ENCODE results near the gene CDH23.

Gene CDH23

DNA sequence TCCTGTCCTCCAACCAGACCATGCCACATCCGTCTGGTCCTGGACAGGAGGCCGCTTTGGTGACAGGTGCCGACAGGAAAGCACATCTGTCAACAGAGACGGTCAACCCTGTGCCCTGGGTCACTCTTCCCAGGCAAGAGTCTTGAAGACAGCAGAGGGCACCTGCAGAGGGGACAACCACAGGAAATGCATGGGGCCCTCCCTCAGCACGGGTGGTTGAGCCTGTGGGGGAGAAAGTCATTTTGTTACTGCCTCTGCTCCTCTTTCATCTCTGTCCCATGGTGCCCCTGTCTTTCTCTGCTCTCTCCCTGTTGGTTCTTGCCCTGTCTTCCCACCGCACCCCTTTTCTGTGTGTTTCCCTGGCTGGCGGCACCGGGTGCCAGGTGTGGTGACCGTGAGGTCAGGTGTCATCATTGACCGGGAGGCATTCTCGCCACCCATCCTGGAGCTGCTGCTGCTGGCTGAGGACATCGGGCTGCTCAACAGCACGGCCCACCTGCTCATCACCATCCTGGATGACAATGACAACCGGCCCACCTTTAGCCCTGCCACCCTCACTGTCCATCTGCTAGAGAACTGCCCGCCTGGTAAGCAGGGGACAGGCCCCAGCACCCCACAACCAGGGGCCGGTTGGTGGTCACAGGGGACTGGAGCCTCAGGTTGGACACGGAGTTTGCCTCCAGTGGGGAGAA lies 394.2 kb downstream of the CDH23 start:
- no peak for DNase-seq

DNA sequence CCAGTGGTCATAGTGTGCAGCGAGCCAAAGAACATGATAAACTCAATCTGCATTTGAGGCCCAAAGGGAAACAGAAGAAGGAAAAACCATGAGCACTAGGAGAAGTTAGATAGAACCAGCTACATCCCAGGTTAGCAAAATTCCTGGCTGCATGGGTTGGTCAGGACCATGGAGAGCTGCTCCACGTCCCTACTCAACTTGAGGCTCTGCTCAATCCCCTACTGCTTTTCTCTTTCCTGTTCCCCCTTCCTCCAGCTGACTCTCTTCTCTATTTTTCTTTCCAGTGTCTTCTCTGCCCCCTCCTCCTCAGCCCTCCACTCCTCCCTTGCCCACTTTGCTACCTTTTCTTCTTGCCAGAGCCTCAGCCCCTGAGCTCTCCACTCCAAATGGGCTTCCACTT lies 398.5 kb downstream of the CDH23 start:
- no peak for DNase-seq

DNA sequence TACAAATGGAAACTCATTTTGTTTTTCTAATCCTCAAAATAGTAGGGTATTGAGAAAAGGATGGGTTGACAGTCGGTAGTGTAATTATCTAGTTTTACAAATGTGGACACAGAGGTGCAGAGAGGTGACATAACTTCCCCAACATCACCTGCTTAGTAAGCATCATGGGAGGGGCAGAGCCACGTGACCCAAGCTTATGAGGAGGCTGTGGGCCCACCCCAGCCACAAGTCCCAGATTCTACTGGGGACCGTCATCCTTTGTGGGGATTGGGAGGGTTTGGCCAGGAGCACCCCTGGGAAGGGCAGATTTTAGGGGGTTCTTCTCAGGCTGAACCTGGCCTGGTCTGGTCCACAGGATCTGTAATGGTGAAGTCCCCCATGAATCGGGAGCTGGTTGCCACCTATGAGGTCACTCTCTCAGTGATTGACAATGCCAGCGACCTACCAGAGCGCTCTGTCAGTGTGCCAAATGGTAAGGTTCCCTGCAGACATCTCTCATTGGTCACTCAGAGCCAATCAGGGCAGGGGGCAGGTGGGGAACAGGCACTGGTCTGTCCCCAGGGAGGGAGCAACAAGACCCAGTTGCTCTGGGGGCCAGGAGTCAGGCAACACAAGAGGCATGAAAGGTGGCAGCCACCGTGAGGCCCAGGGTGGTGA lies 400.2 kb downstream of the CDH23 start:
- no peak for DNase-seq

DNA sequence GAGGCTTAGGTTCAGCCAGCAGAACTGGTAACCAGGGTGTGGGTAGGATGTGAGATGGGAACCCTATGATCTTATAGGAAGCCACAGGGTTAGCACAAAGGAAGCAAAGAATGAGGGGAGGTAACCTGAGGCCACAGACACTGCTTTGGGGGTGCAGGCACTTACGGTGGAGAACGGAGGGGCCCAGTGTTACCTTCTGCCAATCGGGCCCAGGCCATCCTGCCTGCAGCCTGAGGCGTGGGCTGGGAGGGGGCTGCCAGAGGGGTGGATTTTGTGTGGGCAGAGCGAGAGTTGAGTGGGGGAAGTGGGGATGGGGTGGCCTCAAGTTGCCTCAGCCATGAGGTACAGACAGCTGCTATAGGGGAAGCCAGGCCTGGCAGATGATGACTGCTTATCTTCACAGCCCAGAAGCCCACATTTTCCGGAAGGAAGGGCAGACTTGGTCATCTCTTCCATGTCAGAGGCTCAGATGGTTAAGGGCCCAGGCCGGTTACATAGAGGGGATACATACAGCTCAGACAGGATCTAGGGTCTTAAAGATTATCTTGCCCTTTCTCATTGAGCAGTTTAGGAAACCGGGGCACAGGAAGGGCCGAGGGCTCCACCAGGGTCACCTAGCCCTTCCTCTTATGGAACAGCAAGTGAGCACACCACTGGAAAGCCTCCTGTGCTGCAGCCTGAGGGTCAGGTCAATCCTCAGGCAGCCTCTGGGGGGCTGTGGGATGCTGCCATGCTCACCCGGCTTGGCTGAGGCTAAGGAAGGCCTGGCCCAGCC lies 401.0 kb downstream of the CDH23 start:
- no peak for DNase-seq

DNA sequence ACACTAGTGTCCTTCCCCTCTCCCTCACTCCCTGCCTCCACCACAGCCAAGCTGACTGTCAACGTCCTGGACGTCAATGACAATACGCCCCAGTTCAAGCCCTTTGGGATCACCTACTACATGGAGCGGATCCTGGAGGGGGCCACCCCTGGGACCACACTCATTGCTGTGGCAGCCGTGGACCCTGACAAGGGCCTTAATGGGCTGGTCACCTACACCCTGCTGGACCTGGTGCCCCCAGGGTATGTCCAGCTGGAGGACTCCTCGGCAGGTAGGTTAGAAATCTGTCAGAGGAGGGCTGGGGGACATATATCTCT lies 401.5 kb downstream of the CDH23 start:
- DNase-seq: no peak

DNA sequence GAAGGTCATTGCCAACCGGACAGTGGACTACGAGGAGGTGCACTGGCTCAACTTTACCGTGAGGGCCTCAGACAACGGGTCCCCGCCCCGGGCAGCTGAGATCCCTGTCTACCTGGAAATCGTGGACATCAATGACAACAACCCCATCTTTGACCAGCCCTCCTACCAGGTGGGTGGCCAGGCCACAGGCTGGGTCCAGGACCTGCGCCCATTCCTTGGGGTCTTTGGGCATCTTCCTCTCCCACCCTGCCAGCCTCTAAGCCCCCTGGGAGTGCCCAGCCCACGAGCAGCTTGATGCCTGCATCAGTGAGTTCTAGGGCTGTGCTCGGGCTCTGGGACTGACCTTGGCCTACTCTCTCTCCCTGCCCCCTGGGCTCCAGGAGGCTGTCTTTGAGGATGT lies 402.4 kb downstream of the CDH23 start:
- no peak for DNase-seq

DNA sequence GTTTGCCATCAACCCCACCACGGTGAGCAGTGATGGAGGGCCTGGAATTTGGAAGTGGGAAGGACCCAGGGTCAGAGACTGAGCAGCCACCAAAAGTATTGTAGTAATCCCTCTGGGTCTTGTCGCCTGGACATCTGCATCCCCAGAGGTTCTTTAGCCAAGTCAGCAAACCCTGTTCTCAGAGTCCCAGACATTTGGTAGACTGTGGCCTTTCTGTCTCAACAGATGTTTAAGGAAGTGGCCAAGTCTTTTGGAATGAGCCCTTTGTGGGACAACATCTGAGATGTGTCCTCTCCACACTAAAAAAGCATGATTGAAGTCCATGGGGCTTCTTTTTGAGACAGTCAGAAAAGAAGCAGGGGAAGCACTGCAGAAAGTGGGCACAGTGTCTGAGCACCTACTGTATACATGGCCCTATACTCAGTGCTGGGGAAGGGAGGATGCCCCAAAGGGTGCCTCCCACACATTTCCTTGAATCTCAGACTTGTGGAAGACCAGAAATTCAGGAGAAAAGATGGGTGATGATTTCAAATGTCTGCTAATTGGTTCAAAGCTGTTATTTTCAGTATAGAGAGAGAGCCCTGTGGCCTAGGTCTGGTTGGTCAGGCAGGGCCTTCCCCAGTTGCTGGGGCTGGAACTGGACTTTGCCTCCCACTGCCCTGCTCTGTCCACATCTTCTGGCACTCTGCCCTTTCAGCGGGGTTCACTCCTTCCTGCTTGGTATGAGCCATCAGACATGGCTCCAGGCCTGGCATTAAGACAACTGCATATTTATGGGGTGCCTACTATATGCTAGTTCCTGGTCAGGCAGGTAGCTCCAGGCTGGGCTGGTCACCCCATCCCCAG lies 403.1 kb downstream of the CDH23 start:
- DNase-seq: no peak

DNA sequence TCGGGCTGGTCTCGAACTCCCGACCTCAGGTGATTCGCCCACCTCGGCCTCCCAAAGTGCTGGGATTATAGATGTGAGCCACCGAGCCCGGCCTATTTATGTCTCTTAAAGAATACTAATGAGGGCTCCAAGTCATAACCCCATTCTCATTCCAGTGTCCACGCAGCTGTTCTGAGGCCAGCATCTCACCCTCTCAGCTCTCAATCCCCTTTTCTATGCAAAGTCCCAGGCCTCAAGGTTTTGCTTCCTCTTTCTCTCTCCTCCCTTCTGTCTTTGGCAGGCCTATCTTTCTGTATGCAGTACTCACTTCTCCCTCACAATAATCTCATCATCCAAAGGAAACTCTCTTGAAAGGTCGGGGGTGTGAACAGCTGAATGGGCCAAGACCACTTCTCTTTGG lies 404.6 kb downstream of the CDH23 start:
- no peak for DNase-seq

DNA sequence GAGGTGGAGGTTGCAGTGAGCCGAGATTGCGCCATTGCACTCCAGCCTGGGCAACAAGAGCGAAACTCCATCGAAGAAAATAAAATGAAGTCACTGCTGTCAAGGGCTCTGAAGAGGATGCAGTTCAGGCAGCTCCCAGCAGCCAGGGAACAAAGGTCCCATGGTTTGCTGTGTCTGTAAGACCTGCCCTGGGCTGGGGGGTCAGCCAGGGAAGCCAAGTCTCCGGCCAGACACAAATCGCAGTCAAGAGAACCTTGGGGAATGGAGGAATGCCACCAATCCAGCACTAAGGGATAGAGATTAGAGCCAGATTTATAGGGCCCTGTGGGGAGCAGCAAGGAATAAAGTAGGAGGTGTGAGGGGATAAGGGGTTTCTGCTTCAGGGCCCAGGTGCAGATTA lies 405.5 kb downstream of the CDH23 start:
- DNase-seq: no peak

DNA sequence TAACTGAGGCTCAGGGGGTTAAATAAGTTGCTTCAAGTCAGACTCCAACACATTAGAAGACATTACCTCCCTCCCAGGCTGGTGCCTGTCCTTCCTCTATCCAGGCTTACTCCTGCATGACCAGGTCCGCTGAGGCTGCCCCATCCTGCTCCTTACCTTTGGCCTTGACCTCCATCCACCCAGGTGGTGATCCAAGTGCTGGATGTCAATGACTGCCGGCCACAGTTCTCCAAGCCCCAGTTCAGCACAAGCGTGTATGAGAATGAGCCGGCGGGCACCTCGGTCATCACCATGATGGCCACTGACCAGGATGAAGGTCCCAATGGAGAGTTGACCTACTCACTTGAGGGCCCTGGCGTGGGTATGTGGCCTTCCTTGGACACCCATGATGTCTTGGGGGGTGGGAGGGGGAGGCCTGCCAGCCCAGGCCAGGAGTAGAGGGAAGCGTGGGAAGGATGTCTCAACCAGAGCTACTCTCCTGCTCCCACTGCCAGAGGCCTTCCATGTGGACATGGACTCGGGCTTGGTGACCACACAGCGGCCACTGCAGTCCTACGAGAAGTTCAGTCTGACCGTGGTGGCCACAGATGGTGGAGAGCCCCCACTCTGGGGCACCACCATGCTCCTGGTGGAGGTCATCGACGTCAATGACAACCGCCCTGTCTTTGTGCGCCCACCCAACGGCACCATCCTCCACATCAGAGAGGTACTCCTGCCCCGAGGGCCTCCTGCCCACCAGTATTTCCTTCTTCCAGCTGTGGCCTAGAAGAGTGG lies 406.2 kb downstream of the CDH23 start:
- DNase-seq: no peak

DNA sequence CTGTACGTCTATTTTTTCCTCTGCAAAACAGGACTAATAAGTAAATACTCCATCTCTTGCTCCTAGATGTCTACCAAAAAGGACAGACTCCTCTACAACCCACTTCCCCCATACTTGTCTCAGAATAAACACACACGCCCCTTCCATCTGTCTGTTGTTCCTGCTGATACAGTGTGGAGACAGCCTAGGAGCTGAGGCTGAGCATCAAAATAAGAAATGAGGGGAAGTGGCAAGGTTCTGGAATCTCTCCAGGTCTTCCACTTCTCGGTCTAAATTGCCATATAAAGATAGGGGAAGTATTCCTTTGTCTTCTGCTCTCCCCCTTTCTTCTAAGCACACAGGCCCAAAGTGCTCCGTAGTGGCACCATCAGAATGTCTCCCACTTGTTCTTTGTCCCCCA lies 407.4 kb downstream of the CDH23 start:
- no peak for DNase-seq

DNA sequence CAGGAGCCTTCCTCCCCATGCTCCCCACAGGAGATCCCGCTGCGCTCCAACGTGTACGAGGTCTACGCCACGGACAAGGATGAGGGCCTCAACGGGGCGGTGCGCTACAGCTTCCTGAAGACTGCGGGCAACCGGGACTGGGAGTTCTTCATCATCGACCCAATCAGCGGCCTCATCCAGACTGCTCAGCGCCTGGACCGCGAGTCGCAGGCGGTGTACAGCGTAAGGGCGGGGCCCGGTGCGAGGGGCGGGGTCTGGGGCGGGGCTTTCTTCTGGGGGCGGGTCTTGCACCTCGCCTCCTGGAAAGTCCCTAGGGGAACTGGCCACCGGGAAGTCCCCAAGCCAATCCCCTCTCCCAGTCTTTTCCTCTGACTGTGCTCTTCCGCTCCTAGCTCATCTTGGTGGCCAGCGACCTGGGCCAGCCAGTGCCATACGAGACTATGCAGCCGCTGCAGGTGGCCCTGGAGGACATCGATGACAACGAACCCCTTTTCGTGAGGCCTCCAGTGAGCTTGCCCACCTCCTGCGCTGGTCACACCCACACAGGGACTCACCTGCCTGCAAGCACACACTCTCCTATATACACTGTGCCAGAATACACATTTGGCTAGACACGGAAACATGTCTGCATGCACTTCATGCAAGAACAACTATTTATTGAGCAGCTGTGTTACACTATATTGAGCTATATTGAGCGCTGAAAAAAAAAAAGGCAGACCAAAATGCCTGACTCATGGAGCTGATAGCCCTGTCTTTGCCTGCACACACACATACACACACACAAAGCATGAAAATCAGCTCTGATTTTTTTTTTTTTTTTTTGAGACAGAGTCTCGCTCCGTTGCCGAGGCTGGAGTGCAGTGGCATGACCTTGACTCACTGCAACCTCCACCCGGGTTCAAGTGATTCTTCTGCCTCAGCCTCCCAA lies 409.3 kb downstream of the CDH23 start:
- DNase-seq: no peak

DNA sequence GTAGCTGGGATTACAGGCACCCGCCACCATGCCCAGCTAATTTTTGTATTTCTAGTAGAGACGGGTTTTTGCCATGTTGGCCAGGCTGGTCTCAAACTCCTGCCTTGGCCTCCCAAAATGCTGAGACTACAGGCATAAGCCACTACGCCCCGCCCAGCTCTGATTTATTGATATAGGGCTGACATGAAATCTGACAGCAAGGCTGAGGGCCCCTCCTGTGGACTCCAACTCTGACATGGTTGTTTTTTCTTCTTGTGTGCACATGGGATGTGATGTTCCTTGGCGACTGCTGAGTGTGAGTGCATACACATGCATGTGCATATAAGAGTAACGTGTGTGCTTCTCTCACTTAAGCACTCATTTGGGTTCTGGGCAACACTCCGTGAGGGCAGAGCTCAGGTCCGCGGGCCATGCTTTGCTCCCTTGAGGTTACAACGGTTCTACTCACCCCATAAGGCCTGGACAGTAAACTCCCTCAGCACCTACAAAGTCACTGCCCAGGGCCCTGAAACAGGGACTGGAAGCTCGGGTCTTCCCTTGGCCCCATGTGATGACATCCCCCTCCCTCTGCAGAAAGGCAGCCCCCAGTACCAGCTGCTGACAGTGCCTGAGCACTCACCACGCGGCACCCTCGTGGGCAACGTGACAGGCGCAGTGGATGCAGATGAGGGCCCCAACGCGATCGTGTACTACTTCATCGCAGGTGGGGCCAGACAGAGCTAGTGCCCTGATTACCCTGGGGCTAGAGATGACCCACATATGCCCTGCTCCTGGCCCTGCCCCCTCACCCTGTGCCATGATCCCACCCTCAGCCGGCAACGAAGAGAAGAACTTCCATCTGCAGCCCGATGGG lies 410.2 kb downstream of the CDH23 start:
- no peak for DNase-seq

DNA sequence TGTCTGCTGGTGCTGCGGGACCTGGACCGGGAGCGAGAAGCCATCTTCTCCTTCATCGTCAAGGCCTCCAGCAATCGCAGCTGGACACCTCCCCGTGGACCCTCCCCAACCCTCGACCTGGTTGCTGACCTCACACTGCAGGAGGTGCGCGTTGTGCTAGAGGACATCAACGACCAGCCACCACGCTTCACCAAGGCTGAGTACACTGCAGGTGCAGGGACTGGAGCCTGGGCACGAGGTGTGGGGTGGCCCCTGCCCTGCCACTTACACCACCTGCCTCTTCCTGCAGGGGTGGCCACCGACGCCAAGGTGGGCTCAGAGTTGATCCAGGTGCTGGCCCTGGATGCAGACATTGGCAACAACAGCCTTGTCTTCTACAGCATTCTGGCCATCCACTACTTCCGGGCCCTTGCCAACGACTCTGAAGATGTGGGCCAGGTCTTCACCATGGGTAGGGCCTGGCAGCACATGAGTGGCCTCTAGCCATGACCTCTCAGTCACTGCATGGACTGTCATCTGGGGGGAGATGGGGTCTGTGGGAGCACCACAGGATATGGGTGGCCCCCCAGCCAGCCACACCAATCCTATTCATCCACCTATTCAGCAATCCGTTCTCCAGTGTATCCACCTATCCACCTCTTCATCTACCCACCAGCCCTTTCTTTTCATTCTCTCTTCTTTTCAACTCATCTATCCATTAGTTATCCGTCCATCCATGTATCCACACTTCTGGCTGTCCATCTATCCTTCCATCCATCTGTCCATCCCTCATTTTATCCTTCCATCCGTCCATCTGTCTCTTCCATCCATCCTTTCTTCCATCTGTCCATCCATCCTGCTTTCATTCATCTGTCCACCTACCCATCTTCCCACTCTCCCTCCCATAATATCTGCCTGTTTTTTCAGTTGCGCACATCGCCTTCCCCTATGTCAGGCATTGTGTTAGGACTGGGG lies 411.1 kb downstream of the CDH23 start:
- DNase-seq: no peak

DNA sequence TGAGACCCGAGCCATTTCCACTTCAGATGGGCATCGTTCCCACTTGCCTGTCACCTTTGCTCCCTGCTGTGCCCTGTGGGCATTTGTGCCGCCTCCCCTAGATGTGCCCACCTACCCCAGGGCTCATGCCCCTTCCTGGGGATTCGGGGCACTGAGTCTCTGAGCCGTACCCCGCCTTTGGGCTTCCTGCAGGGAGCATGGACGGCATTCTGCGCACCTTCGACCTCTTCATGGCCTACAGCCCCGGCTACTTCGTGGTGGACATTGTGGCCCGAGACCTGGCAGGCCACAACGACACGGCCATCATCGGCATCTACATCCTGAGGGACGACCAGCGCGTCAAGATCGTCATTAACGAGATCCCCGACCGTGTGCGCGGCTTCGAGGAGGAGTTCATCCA lies 412.9 kb downstream of the CDH23 start:
- DNase-seq: no peak

DNA sequence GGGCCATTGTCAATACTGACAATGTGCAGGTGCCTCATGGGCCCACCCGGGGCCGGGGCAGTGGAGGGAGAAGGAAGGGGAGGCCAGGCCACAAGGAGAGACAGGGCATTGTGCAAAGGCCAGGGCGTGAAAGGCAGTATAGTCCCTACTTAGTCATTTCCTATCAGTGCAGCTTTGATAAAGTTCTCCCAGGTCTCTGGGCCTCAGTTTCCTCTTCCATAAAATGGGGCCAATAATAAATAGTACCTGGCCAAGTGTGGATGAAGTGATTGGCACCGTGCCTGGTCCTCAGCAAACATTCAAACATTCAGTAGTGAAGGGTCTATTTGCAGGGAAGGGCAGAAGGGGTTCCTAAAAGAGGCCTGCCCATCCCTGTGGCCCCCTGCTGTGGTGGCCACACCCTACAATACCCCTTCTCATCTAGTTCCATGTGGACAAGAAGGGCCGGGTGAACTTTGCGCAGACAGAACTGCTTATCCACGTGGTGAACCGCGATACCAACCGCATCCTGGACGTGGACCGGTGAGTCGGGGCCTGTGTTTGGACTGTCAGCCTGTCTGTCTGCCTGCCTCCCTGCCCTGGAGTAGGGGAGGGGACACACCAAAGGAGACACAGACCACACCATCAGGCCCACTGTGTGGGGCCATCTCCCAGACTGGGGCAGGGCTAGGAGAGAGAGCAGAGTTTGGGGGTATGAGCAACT lies 413.5 kb downstream of the CDH23 start:
- no peak for DNase-seq

DNA sequence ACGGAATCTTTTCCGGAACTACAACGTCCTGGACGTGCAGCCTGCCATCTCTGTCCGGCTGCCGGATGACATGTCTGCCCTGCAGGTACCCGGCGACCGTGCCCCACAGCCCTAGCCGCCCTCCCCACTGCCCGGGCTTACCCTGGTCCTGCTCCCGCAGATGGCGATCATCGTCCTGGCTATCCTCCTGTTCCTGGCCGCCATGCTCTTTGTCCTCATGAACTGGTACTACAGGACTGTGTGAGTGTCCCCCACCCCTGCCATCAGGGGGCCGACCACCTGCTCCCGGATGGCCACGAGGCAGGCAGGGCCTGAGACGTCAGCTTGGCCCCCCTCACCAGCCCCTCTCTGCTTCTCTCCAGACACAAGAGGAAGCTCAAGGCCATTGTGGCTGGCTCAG lies 414.6 kb downstream of the CDH23 start:
- DNase-seq: no peak

Measured in activated CD4-positive, alpha-beta T cell treated with anti-CD3 and anti-CD28 coated beads for 1 hour (primary cell).